ENCODE data around the gene KIF12. TPM values are rescaled to one million over a fixed set of nuclear protein-coding genes. Genes with fewer than 3 reads are reported as not detected.

Gene KIF12
- total and polyA plus RNA-seq, 9 donors = 0.54 to 17.8 (median 2.0) TPM; not detected in 1

DNA sequence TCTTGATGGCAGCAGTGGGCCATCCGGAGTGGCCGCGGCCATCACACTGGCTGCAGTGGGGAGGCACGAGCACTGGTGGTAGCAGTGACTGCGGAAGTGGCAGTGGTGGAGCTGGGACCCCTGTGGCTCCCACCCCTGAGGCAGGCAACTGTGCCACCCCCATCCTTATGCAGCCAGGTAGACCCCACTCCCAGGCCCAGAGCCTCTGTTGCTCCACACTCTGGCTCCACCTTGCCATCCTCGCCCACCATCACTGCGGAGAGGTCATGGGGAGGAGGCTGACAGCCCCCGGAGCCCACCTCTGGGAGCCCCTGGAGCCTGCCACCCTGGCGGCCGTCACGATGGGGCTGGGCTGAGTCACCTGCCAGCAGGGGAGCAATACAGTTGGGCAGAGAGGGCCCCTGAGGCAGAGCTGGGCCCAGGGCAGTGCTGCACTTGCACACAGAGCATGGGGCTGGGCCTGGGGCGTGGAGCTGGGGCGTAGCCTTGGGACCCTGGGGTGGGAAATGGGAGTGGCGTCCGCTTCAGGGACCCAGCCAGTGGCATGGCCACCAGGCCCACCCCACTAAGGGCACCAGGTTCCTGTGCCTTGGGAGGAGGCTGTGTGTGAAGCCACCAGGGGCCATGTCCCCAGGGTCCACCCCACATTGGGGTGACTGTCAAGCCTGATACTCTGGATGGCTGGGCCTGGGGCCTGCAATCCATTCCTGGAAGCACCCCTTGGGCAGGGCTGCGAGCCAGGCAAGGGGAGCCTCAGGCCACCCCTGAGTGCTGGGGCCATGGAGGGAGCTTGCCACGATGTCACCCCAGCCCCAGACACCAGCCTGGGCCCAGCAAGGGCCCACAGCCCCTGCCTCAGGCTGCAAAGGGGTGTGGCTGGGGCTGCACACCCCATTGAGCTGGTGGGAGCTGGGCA, 28.6 kb downstream of the KIF12 start:
- Histone ChIP-seq H3K9me3 (no peaks in the 10 kb centered on the region), H3K27ac (no peak overlapping the region), H3K4me3 (no peak overlapping the region), H3K4me1 (ENCODE audit: insufficient read depth) (no peaks in the 10 kb centered on the region), H3K36me3 (no peaks in the 10 kb centered on the region), H3K27me3 (no peaks in the 10 kb centered on the region)
- 88 to 96% (median 89%) methylated on average over 16 to 17 of the region's 17 CpGs for WGBS, 3 donors
- TF ChIP-seq POLR2A (IDR thresholded peaks at IDR 0.05) = no peak
- TF ChIP-seq, protein P1, sequence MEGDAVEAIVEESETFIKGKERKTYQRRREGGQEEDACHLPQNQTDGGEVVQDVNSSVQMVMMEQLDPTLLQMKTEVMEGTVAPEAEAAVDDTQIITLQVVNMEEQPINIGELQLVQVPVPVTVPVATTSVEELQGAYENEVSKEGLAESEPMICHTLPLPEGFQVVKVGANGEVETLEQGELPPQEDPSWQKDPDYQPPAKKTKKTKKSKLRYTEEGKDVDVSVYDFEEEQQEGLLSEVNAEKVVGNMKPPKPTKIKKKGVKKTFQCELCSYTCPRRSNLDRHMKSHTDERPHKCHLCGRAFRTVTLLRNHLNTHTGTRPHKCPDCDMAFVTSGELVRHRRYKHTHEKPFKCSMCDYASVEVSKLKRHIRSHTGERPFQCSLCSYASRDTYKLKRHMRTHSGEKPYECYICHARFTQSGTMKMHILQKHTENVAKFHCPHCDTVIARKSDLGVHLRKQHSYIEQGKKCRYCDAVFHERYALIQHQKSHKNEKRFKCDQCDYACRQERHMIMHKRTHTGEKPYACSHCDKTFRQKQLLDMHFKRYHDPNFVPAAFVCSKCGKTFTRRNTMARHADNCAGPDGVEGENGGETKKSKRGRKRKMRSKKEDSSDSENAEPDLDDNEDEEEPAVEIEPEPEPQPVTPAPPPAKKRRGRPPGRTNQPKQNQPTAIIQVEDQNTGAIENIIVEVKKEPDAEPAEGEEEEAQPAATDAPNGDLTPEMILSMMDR (IDR thresholded peaks at IDR 0.05) = no peak
- TF ChIP-seq EP300 (IDR thresholded peaks at IDR 0.05) = no peak
- intact Hi-C loops (cut with DNase I) = no loop called here
- no peak for DNase-seq

DNA sequence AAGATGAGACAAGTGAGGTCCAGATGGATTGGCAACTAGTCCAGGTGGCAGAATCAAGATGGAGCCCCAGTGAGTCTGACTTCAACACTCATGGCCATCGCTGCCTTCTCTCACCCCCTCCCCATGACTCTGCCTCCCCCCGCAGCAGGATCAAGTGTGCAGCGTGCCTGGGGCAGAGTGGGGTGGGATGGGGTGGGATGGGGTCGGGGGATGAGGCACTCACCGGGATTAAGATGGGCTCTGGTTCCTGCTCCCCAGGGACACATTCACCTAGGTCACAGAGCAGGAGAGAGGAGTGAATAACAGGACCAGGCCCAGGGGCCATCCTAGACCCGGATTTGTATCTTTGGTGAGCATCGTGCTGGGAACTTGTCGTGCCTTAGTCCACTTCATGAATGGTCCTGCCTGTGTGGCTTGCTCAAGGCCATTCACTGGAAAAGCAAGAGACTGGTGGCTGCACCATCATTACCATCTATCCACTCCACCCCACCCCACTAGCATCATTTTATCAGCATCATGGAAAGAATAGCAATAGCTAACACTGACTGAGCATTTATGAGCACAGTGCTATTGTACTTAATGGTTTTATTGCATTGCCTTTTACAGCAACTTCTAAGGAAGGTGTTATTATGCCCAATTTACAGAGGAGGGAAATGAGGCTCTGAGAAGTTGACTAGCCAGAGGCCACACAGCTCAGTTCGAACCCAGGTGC, 29.5 kb downstream of the KIF12 start:
- H3K27ac ChIP-seq = no peak overlapping the region
- H3K9me3 ChIP-seq = no peaks in the 10 kb centered on the region
- 76 to 80% (median 77%) methylated on average over 9 of the region's 9 CpGs for WGBS, 3 donors
- TF ChIP-seq POLR2A (IDR thresholded peaks at IDR 0.05) (no peak), EP300 (IDR thresholded peaks at IDR 0.05) (no peak)
- TF ChIP-seq, protein P1 (IDR thresholded peaks at IDR 0.05) = no peak
- DNase-seq = no peak
- intact Hi-C loops (cut with DNase I) = no loop called here
- no peaks in the 10 kb centered on the region for H3K4me1 ChIP-seq (ENCODE audit: insufficient read depth)
- H3K4me3 ChIP-seq = no peak overlapping the region
- H3K36me3 ChIP-seq = no peaks in the 10 kb centered on the region
- no peaks in the 10 kb centered on the region for H3K27me3 ChIP-seq

DNA sequence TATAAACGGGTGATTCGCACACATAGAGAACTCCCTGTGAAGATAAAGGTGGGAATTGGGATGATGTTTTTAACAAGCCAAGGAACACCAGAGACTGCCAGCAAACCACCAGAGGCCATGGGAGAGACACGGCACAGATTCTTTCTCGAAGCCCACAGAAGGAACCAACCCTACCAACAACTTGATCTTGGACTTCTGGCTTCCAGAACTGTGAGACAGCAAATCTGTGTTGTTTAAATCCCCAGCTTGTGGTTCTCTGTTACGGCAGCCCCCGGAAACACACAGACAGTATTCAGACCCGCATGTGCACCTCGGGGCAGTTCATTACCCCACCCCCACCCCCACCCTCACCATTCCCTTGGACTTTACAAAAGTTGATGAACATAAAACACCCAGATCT, 33.8 kb downstream of the KIF12 start:
- Histone ChIP-seq H3K4me1 (ENCODE audit: insufficient read depth) (peaks cover 3% of the 10 kb centered on the region), H3K27ac (no peak overlapping the region), H3K9me3 (no peaks in the 10 kb centered on the region), H3K4me3 (no peak overlapping the region), H3K36me3 (no peaks in the 10 kb centered on the region), H3K27me3 (no peaks in the 10 kb centered on the region)
- TF ChIP-seq, protein P1 (IDR thresholded peaks at IDR 0.05) = no peak
- TF ChIP-seq EP300 (IDR thresholded peaks at IDR 0.05) (no peak), POLR2A (IDR thresholded peaks at IDR 0.05) (no peak)
- DNase-seq = no peak
- intact Hi-C loops (cut with DNase I) = no loop called here
- 77 to 87% (median 82%) methylated on average over 8 of the region's 8 CpGs for WGBS, 3 donors

DNA sequence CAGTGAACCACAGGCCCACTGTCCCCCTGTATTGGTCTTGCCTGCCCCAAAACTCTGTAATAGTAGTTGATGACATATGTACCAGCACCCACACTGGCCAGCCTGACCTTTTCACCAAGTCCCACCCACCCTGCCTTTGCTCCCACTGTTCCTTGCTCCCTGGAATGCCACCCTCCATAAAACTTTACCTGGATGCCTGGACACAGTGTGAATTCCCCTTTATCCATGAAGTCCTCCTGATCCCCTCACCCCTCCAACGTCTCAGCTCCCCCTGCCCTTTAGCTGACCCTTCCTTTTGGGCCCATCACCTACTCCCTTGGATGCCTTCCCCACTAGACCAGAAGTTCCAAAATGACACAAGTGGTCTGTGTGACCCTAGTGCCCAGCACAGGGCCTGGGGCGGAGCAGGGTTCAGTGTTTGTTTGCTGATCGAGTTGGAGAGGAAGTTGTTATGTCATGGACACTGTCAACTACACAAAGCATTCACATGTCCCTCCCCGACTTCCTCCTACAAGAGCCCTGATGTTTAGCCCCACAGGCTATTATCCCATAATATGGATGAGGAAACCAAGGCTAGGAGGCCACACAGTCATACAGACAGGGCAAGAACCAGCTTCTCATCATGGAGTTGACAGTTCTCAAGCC, 37.1 kb downstream of the KIF12 start:
- no peaks in the 10 kb centered on the region for H3K9me3 ChIP-seq
- peak in 1 of 5 donors; percentile 4 for DNase-seq
- H3K27me3 ChIP-seq = no peaks in the 10 kb centered on the region
- TF ChIP-seq EP300 (IDR thresholded peaks at IDR 0.05) (no peak), POLR2A (IDR thresholded peaks at IDR 0.05) (no peak)
- H3K36me3 ChIP-seq = no peaks in the 10 kb centered on the region
- WGBS, 3 donors = 71 to 78% (median 77%) methylated on average over 4 of the region's 4 CpGs
- no peak overlapping the region for H3K4me3 ChIP-seq
- no peak overlapping the region for H3K27ac ChIP-seq
- peaks cover 15% of the 10 kb centered on the region for H3K4me1 ChIP-seq (ENCODE audit: insufficient read depth)
- intact Hi-C loops (cut with DNase I) = no loop called here

All from ovary (tissue), 9 donors.